HG03432 (cell line): ENCODE data around the gene FZD2.
"Not testable (repeated sequence)": the region's sequence is repeated elsewhere in the genome, so short reads cannot be mapped to it uniquely, and the experiment has no call there.

ENCODE experiments used
- ATAC-seq: cut with Tn5 transposase; IDR thresholded peaks from one replicate; pipeline ENCODE4 v1.9.1; 2021; ENCODE audit warnings: mild to moderate bottlenecking, moderate library complexity; ENCODE audit not compliant: unreplicated experiment

FZD2 gene

GRCh38 chr17:44556832-44557606 lies at the start of gene FZD2:
Gene FZD2, plus strand, starts transcription at chr17:44557484. Its CDS starts 205 bp downstream, at chr17:44557689.
- ATAC-seq, result peak; percentile 64

GRCh38 chr17:44511241-44512134 lies 45.8 kb upstream of the FZD2 start:
- ATAC-seq, result not testable (repeated sequence)

- ATAC-seq, result no peak
These were observed 39.3 kb upstream of the FZD2 start for GRCh38 chr17:44518032-44518431.

GRCh38 chr17:44522883-44523671 lies 34.2 kb upstream of the FZD2 start:
- ATAC-seq, result no peak

GRCh38 chr17:44523672-44523972 lies 33.7 kb upstream of the FZD2 start:
- ATAC-seq, result no peak

GRCh38 chr17:44527102-44527501 lies 30.2 kb upstream of the FZD2 start:
- no peak for ATAC-seq

- no peak for ATAC-seq
These were observed 29.3 kb upstream of the FZD2 start for GRCh38 chr17:44527954-44528353.

- ATAC-seq, result no peak
These were observed 27.4 kb upstream of the FZD2 start for GRCh38 chr17:44529864-44530263.

- ATAC-seq, result no peak
These were observed 26.3 kb upstream of the FZD2 start for GRCh38 chr17:44530896-44531418.

- ATAC-seq, result no peak
These were observed 23.6 kb upstream of the FZD2 start for GRCh38 chr17:44533533-44534246.

GRCh38 chr17:44536090-44536953 lies 21.0 kb upstream of the FZD2 start:
- ATAC-seq, result no peak

GRCh38 chr17:44537922-44538321 lies 19.4 kb upstream of the FZD2 start:
- not testable (repeated sequence) for ATAC-seq

GRCh38 chr17:44539673-44540072 lies 17.6 kb upstream of the FZD2 start:
- no peak for ATAC-seq

- ATAC-seq, result no peak
These were observed 16.8 kb upstream of the FZD2 start for GRCh38 chr17:44540246-44541084.

- no peak for ATAC-seq
These were observed 15.3 kb upstream of the FZD2 start for GRCh38 chr17:44541884-44542581.

GRCh38 chr17:44543213-44543904 lies 13.9 kb upstream of the FZD2 start:
- no peak for ATAC-seq

GRCh38 chr17:44543905-44544523 lies 13.3 kb upstream of the FZD2 start:
- no peak for ATAC-seq
